Trophoblast cell (in vitro differentiated cells and primary cell): Measurements from ENCODE around the gene CTSZ.

Experiments used
- DNase-seq, 2 donors: peaks; one replicate each; pipeline ENCODE4 v3.0.0-alpha.2; 2016
- H2AFZ ChIP-seq: 2 replicates; pipeline ENCODE4 v1.6.1; 2013; ENCODE audit warnings: low read length, moderate library complexity, mild to moderate bottlenecking; ENCODE audit not compliant: insufficient read depth, poor library complexity
- H2AK5ac ChIP-seq: 2 replicates; pipeline ENCODE4 v1.6.1; 2013; ENCODE audit warnings: mild to moderate bottlenecking, low read length
- H2BK120ac ChIP-seq: 2 replicates; pipeline ENCODE4 v1.6.1; 2013; ENCODE audit warnings: low read length, mild to moderate bottlenecking, moderate library complexity; ENCODE audit not compliant: insufficient read depth, poor library complexity
- H2BK12ac ChIP-seq: 2 replicates; pipeline ENCODE4 v1.6.1; 2013; ENCODE audit warnings: mild to moderate bottlenecking, low read length, moderate library complexity
- H2BK5ac ChIP-seq: 2 replicates; pipeline ENCODE4 v1.6.1; 2013; ENCODE audit warnings: low read length, low read depth, moderate library complexity, mild to moderate bottlenecking; ENCODE audit not compliant: poor library complexity
- H3K14ac ChIP-seq: 2 replicates; pipeline ENCODE4 v1.6.1; 2013; ENCODE audit warnings: mild to moderate bottlenecking, low read length
- H3K18ac ChIP-seq: 2 replicates; pipeline ENCODE4 v1.6.1; 2013; ENCODE audit warnings: mild to moderate bottlenecking, low read length
- H3K23ac ChIP-seq: 2 replicates; pipeline ENCODE4 v1.6.1; 2013; ENCODE audit warnings: low read length
- H3K27ac ChIP-seq: 2 replicates; pipeline ENCODE4 v1.5.1; 2013; ENCODE audit warnings: low read depth, mild to moderate bottlenecking, inconsistent platforms, low read length, moderate library complexity
- H3K27me3 ChIP-seq: 2 replicates; pipeline ENCODE4 v1.6.1; 2013; ENCODE audit warnings: inconsistent platforms, mild to moderate bottlenecking, low read length, moderate library complexity; ENCODE audit not compliant: insufficient read depth
- H3K36me3 ChIP-seq, 2 experiments: 1 replicate in 1 of 2; 2 replicates in 1 of 2; pipeline ENCODE4 v1.6.1; 2013; ENCODE audit warnings: low read length in 2 of 2, mild to moderate bottlenecking in 2 of 2, moderate library complexity in 1 of 2; ENCODE audit not compliant: insufficient read depth in 2 of 2, control insufficient read depth in 1 of 2
- H3K4ac ChIP-seq: 2 replicates; pipeline ENCODE4 v1.6.1; 2013; ENCODE audit warnings: low read depth, mild to moderate bottlenecking, low read length, moderate library complexity
- H3K4me1 ChIP-seq, 2 experiments: 1 replicate in 1 of 2; 2 replicates in 1 of 2; pipeline ENCODE4 v1.6.1; 2013; ENCODE audit warnings: low read length in 2 of 2, mild to moderate bottlenecking in 2 of 2, moderate library complexity in 1 of 2; ENCODE audit not compliant: insufficient read depth in 2 of 2, control insufficient read depth in 1 of 2
- H3K4me2 ChIP-seq: 2 replicates; pipeline ENCODE4 v1.6.1; 2013; ENCODE audit warnings: inconsistent platforms, mild to moderate bottlenecking, low read length, moderate library complexity
- H3K4me3 ChIP-seq: 2 replicates; pipeline ENCODE4 v1.5.1; 2013; ENCODE audit warnings: mild to moderate bottlenecking, low read depth, low read length, inconsistent platforms
- H3K79me1 ChIP-seq: one replicate; pipeline ENCODE4 v1.6.1; 2013; ENCODE audit warnings: low read length
- H3K79me2 ChIP-seq: 2 replicates; pipeline ENCODE4 v1.6.1; 2013; ENCODE audit warnings: low read length, mild to moderate bottlenecking; ENCODE audit not compliant: control insufficient read depth, insufficient read depth, poor library complexity
- H3K9ac ChIP-seq: 2 replicates; pipeline ENCODE4 v1.6.1; 2013; ENCODE audit warnings: mild to moderate bottlenecking, low read length
- H3K9me3 ChIP-seq: 2 replicates; pipeline ENCODE4 v1.6.1; 2013; ENCODE audit warnings: low read depth, mild to moderate bottlenecking, control low read depth, inconsistent platforms, low read length; ENCODE audit not compliant: insufficient read depth
- H4K12ac ChIP-seq: 2 replicates; pipeline ENCODE4 v1.6.1; 2013; ENCODE audit warnings: low read depth, mild to moderate bottlenecking, low read length, moderate library complexity
- H4K8ac ChIP-seq: 2 replicates; pipeline ENCODE4 v1.6.1; 2013; ENCODE audit warnings: low read depth, mild to moderate bottlenecking, low read length, moderate library complexity
- H4K91ac ChIP-seq: one replicate; pipeline ENCODE4 v1.6.1; 2013; ENCODE audit warnings: low read depth, mild to moderate bottlenecking, low read length, moderate library complexity
- WGBS: extraction: QIAGEN DNeasy Blood & Tissue Kit; methylation state at CpG from one replicate; pipeline ENCODE4 v1.1.7; 2013; ENCODE audit warnings: missing lambda C conversion rate; ENCODE audit not compliant: insufficient read length, insufficient coverage; ENCODE audit errors: extremely low coverage; 5-methylcytosine and 5-hydroxymethylcytosine counted together

CTSZ gene

GRCh38 chr20:58986968-58987517 lies 20.0 kb downstream of the CTSZ start:
- Histone ChIP-seq H3K4me2 (no peak overlapping the region), H3K27ac (no peak overlapping the region), H3K4me3 (no peak overlapping the region), H3K14ac (no peak overlapping the region), H2BK120ac (no peak overlapping the region), H3K9me3 (no peaks in the 10 kb centered on the region), H2AFZ (no peak overlapping the region), H2BK5ac (no peak overlapping the region), H4K12ac (no peak overlapping the region), H3K9ac (no peak overlapping the region), H3K79me2 (peaks cover 2% of the 10 kb centered on the region), H3K18ac (no peak overlapping the region), H2AK5ac (no peak overlapping the region), H3K23ac (no peak overlapping the region), H4K8ac (no peak overlapping the region), H3K4ac (no peak overlapping the region), H2BK12ac (no peak overlapping the region), H3K79me1 (no peaks in the 10 kb centered on the region), H4K91ac (no peak overlapping the region), H3K27me3 (no peaks in the 10 kb centered on the region), H3K36me3 (peaks cover 32 to 38% of the 10 kb centered on the region in 2 experiments), H3K4me1 (peaks cover 6 to 11% of the 10 kb centered on the region in 2 experiments)
- WGBS: no CpG with 5 or more reads among the region's 8 CpGs
- DNase-seq: no peak

GRCh38 chr20:58986286-58986967 lies 20.6 kb downstream of the CTSZ start:
- Histone ChIP-seq H3K79me1 (peaks cover 4% of the 10 kb centered on the region), H3K4me1 (peaks cover 6 to 13% of the 10 kb centered on the region in 2 experiments), H3K27ac (no peak overlapping the region), H2BK12ac (no peak overlapping the region), H3K14ac (no peak overlapping the region), H3K23ac (no peak overlapping the region), H3K18ac (no peak overlapping the region), H3K9me3 (no peaks in the 10 kb centered on the region), H3K36me3 (peaks cover 30 to 34% of the 10 kb centered on the region in 2 experiments), H2AK5ac (no peak overlapping the region), H4K91ac (no peak overlapping the region), H3K4me3 (no peak overlapping the region), H2BK120ac (no peak overlapping the region), H4K8ac (no peak overlapping the region), H2BK5ac (no peak overlapping the region), H3K4me2 (no peak overlapping the region), H3K27me3 (no peaks in the 10 kb centered on the region), H3K4ac (no peak overlapping the region), H3K79me2 (peaks cover 4% of the 10 kb centered on the region), H3K9ac (no peak overlapping the region), H2AFZ (no peak overlapping the region), H4K12ac (no peak overlapping the region)
- DNase-seq: no peak
- WGBS: no CpG with 5 or more reads among the region's 9 CpGs

GRCh38 chr20:58985656-58986055 lies 21.4 kb downstream of the CTSZ start:
- Histone ChIP-seq H3K14ac (no peak overlapping the region), H3K9ac (no peak overlapping the region), H3K79me1 (peaks cover 9% of the 10 kb centered on the region), H2AFZ (no peak overlapping the region), H3K27ac (no peak overlapping the region), H3K27me3 (no peaks in the 10 kb centered on the region), H3K23ac (no peak overlapping the region), H3K18ac (no peak overlapping the region), H4K12ac (no peak overlapping the region), H2BK12ac (no peak overlapping the region), H4K8ac (no peak overlapping the region), H3K4ac (no peak overlapping the region), H3K9me3 (no peaks in the 10 kb centered on the region), H3K4me3 (no peak overlapping the region), H2BK120ac (no peak overlapping the region), H3K36me3 (peaks cover 24 to 27% of the 10 kb centered on the region in 2 experiments), H3K79me2 (peaks cover 6% of the 10 kb centered on the region), H2BK5ac (no peak overlapping the region), H4K91ac (no peak overlapping the region), H2AK5ac (no peak overlapping the region), H3K4me1 (peaks cover 6 to 13% of the 10 kb centered on the region in 2 experiments), H3K4me2 (no peak overlapping the region)
- no peak for DNase-seq
- WGBS: 100% methylated on average over 1 of the region's 5 CpGs

GRCh38 chr20:58984691-58985090 lies 22.4 kb downstream of the CTSZ start:
- H4K8ac ChIP-seq: no peak overlapping the region
- WGBS: no CpG with 5 or more reads among the region's 6 CpGs
- no peak overlapping the region for H3K27ac ChIP-seq
- H2BK120ac ChIP-seq: no peak overlapping the region
- no peak overlapping the region for H2BK12ac ChIP-seq
- H3K23ac ChIP-seq: no peak overlapping the region
- no peaks in the 10 kb centered on the region for H3K9me3 ChIP-seq
- peaks cover 9% of the 10 kb centered on the region for H3K79me1 ChIP-seq
- no peak overlapping the region for H3K4me2 ChIP-seq
- no peak for DNase-seq
- H4K12ac ChIP-seq: no peak overlapping the region
- H3K4me3 ChIP-seq: no peak overlapping the region
- peaks cover 6% of the 10 kb centered on the region for H3K79me2 ChIP-seq
- H3K14ac ChIP-seq: no peak overlapping the region
- peaks cover 19 to 23% of the 10 kb centered on the region in 2 experiments for H3K36me3 ChIP-seq
- H3K4ac ChIP-seq: no peak overlapping the region
- H4K91ac ChIP-seq: no peak overlapping the region
- H3K27me3 ChIP-seq: no peaks in the 10 kb centered on the region
- no peak overlapping the region for H3K18ac ChIP-seq
- H2AFZ ChIP-seq: no peak overlapping the region
- no peak overlapping the region for H2BK5ac ChIP-seq
- peaks cover 6 to 13% of the 10 kb centered on the region in 2 experiments for H3K4me1 ChIP-seq
- H3K9ac ChIP-seq: no peak overlapping the region
- no peak overlapping the region for H2AK5ac ChIP-seq
